ENCODE data around the gene TCN2. TPM values are rescaled to one million over a fixed set of nuclear protein-coding genes. Genes with fewer than 3 reads are reported as not detected.

The TCN2 gene
- total and polyA plus RNA-seq, 7 donors = 5.5 to 11.7 (median 8.4) TPM

- H3K27me3 ChIP-seq (ENCODE audit: insufficient read depth in 3 of 3, low read length in 2 of 3) = no peaks in the 10 kb centered on the region
- no peak overlapping the region for H3K27ac ChIP-seq
- ATAC-seq (no peak), DNase-seq (no peak)
- peaks cover 6% of the 10 kb centered on the region for H3K4me1 ChIP-seq
- intact Hi-C loops (cut with DNase I) = loop anchor here in 1 of 2 donors (10.0 kb wide), 1 partner anchor 176 kb away; the partner anchor contains the start of gene MTFP1
- TF ChIP-seq CTCF (IDR thresholded peaks at IDR 0.05) = no peak
- 36 to 52% (median 51%) methylated on average over 3 of the region's 3 CpGs for WGBS, 3 donors
- H3K9me3 ChIP-seq = no peaks in the 10 kb centered on the region
- no peak overlapping the region for H3K4me3 ChIP-seq
- H3K36me3 ChIP-seq (ENCODE audit: insufficient read depth in 1 of 2, low read depth in 1 of 2) = no peaks in the 10 kb centered on the region
These were observed 6.1 kb upstream of the TCN2 start for GRCh38 chr22:30600921-30601320.

GRCh38 chr22:30601464-30601863, 5.5 kb upstream of the TCN2 start:
- Histone ChIP-seq H3K4me1 (peaks cover 10% of the 10 kb centered on the region), H3K4me3 (no peak overlapping the region), H3K9me3 (no peaks in the 10 kb centered on the region), H3K27me3 (ENCODE audit: insufficient read depth in 3 of 3, low read length in 2 of 3) (no peaks in the 10 kb centered on the region), H3K36me3 (ENCODE audit: insufficient read depth in 1 of 2, low read depth in 1 of 2) (no peaks in the 10 kb centered on the region), H3K27ac (no peak overlapping the region)
- intact Hi-C loops (cut with DNase I) = loop anchor here in 1 of 2 donors (10.0 kb wide), 1 partner anchor 177 kb away; the partner anchor contains the start of gene MTFP1
- no peak for ATAC-seq
- 85 to 88% (median 86%) methylated on average over 5 of the region's 5 CpGs for WGBS, 3 donors
- no peak for DNase-seq
- TF ChIP-seq CTCF (IDR thresholded peaks at IDR 0.05) = no peak

GRCh38 chr22:30602049-30602448, 4.9 kb upstream of the TCN2 start:
- no peaks in the 10 kb centered on the region for H3K36me3 ChIP-seq (ENCODE audit: insufficient read depth in 1 of 2, low read depth in 1 of 2)
- WGBS, 3 donors = 51 to 62% (median 60%) methylated on average over 3 of the region's 3 CpGs
- DNase-seq (no peak), ATAC-seq (no peak)
- no peaks in the 10 kb centered on the region for H3K9me3 ChIP-seq
- peaks cover 13% of the 10 kb centered on the region for H3K4me1 ChIP-seq
- intact Hi-C loops (cut with DNase I) = loop anchor here in 1 of 2 donors (10.0 kb wide), 1 partner anchor 177 kb away; the partner anchor contains the start of gene MTFP1
- no peaks in the 10 kb centered on the region for H3K27me3 ChIP-seq (ENCODE audit: insufficient read depth in 3 of 3, low read length in 2 of 3)
- TF ChIP-seq CTCF (IDR thresholded peaks at IDR 0.05) = no peak
- no peak overlapping the region for H3K27ac ChIP-seq
- no peak overlapping the region for H3K4me3 ChIP-seq

GRCh38 chr22:30603801-30604200, 3.2 kb upstream of the TCN2 start:
- Histone ChIP-seq H3K27ac (no peak overlapping the region), H3K4me3 (no peak overlapping the region), H3K36me3 (ENCODE audit: insufficient read depth in 1 of 2, low read depth in 1 of 2) (no peaks in the 10 kb centered on the region), H3K4me1 (peaks cover 30% of the 10 kb centered on the region), H3K9me3 (no peaks in the 10 kb centered on the region), H3K27me3 (ENCODE audit: insufficient read depth in 3 of 3, low read length in 2 of 3) (no peaks in the 10 kb centered on the region)
- ATAC-seq (no peak), DNase-seq (no peak)
- intact Hi-C loops (cut with DNase I) = loop anchor here in 1 of 2 donors (10.0 kb wide), 1 partner anchor 179 kb away; the partner anchor contains the start of gene MTFP1
- 75 to 81% (median 80%) methylated on average over 3 of the region's 3 CpGs for WGBS, 3 donors
- no peak for TF ChIP-seq CTCF (IDR thresholded peaks at IDR 0.05)

GRCh38 chr22:30604723-30605122, 2.3 kb upstream of the TCN2 start:
- no peaks in the 10 kb centered on the region for H3K36me3 ChIP-seq (ENCODE audit: insufficient read depth in 1 of 2, low read depth in 1 of 2)
- no peak overlapping the region for H3K4me3 ChIP-seq
- intact Hi-C loops (cut with DNase I) = loop anchor here in 1 of 2 donors (10.0 kb wide), 1 partner anchor 180 kb away; the partner anchor contains the start of gene MTFP1
- no peak overlapping the region for H3K27ac ChIP-seq
- H3K4me1 ChIP-seq = peaks cover 34% of the 10 kb centered on the region
- no peaks in the 10 kb centered on the region for H3K9me3 ChIP-seq
- no peaks in the 10 kb centered on the region for H3K27me3 ChIP-seq (ENCODE audit: insufficient read depth in 3 of 3, low read length in 2 of 3)
- ATAC-seq = no peak
- peak in 1 of 2 donors; percentile 7 for DNase-seq
- TF ChIP-seq CTCF (IDR thresholded peaks at IDR 0.05) = no peak
- 67 to 73% (median 68%) methylated on average over 2 of the region's 2 CpGs for WGBS, 3 donors
